Loucy (cell line): Measurements from ENCODE around the gene HS3ST4.

Source experiments
- H2AFZ ChIP-seq: fragments of 200-600 bp; sonication (generic); 2 replicates; pipeline ENCODE4 v1.6.0; 2016; ENCODE audit warnings: antibody characterized with exemption, mild to moderate bottlenecking, low read length, moderate library complexity
- H3F3A ChIP-seq: fragments of 200-600 bp; 2 replicates; pipeline ENCODE4 v1.6.0; 2016; ENCODE audit warnings: antibody characterized with exemption, low read depth, mild to moderate bottlenecking
- H3K27me3 ChIP-seq: fragments of 200-600 bp; sonication (generic); 2 replicates; pipeline ENCODE4 v1.6.1; 2014; ENCODE audit warnings: low read length, mild to moderate bottlenecking; ENCODE audit not compliant: insufficient read depth, poor library complexity, severe bottlenecking
- H3K36me3 ChIP-seq: fragments of 200-600 bp; sonication (generic); 2 replicates; pipeline ENCODE4 v1.6.1; 2016; ENCODE audit warnings: low read length; ENCODE audit not compliant: insufficient read depth
- H3K4me1 ChIP-seq: fragments of 200-600 bp; sonication (generic); 2 replicates; pipeline ENCODE4 v1.5.1; 2014; ENCODE audit warnings: low read length, mild to moderate bottlenecking; ENCODE audit not compliant: insufficient read depth, poor library complexity, severe bottlenecking
- H3K4me2 ChIP-seq: fragments of 200-600 bp; sonication (generic); 2 replicates; pipeline ENCODE4 v1.6.0; 2014; ENCODE audit warnings: antibody characterized with exemption, low read length, low read depth, mild to moderate bottlenecking; ENCODE audit not compliant: poor library complexity, severe bottlenecking
- H3K4me3 ChIP-seq: fragments of 200-600 bp; sonication (generic); 2 replicates; pipeline ENCODE4 v1.5.1; 2014; ENCODE audit warnings: low read length, mild to moderate bottlenecking, mixed read lengths; ENCODE audit not compliant: poor library complexity, severe bottlenecking
- H3K79me2 ChIP-seq: fragments of 200-600 bp; sonication (generic); 2 replicates; pipeline ENCODE4 v1.6.1; 2014; ENCODE audit warnings: low read length; ENCODE audit not compliant: insufficient read depth
- H3K9ac ChIP-seq: fragments of 200-600 bp; sonication (generic); 2 replicates; pipeline ENCODE4 v1.6.0; 2014; ENCODE audit warnings: mild to moderate bottlenecking, low read depth, low read length, moderate library complexity; ENCODE audit not compliant: poor library complexity, severe bottlenecking
- H3K9me2 ChIP-seq: fragments of 200-600 bp; sonication (generic); replicated peaks from 2 replicates; pipeline ENCODE4 v1.6.1; 2016; ENCODE audit warnings: low read depth, low read length, mixed read lengths
- H3K9me3 ChIP-seq: fragments of 200-600 bp; sonication (generic); 2 replicates; pipeline ENCODE4 v1.6.1; 2014; ENCODE audit warnings: mild to moderate bottlenecking, antibody characterized with exemption, low read length, low read depth; ENCODE audit not compliant: insufficient read depth
- H4K20me1 ChIP-seq: fragments of 200-600 bp; sonication (generic); 2 replicates; pipeline ENCODE4 v1.6.0; 2014; ENCODE audit warnings: antibody characterized with exemption, low read length, mild to moderate bottlenecking; ENCODE audit not compliant: insufficient read depth, poor library complexity, severe bottlenecking
- EZH2phosphoT487 ChIP-seq: fragments of 200-600 bp; IDR thresholded peaks from 2 replicates; pipeline ENCODE4 v1.6.1; 2018; ENCODE audit warnings: antibody characterized with exemption, mild to moderate bottlenecking, moderate library complexity, borderline replicate concordance
- TF ChIP-seq, protein P1 (sequence below): fragments of 200-600 bp; sonication (generic); conservative IDR thresholded peaks from 2 replicates; pipeline ENCODE4 v1.5.1; 2014; ENCODE audit warnings: mild to moderate bottlenecking, antibody characterized with exemption, low read length

Gene HS3ST4

DNA sequence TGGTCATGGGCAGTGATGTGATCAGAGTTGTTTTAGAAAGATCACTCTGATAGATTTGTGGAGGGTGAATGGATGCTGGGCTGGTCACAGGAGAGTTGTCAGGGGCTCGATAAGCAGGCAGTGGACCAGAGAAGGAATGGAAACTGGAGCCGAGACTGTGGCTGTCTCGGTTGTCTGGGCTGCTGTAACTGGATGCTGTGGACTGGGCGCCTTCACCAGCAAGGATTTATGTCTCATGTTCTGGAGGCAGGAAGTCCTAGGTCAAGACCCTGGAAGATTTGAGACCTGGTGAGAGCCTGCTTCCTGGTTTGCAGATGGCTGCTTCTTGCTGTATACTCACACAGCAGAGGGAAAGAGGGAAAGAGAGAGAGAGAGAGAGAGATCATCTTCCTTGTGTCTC is 203.6 kb downstream of the HS3ST4 start:
- Histone ChIP-seq H2AFZ (no peak overlapping the region), H3K79me2 (no peaks in the 10 kb centered on the region), H3K9ac (no peak overlapping the region), H3K4me3 (no peak overlapping the region), H3F3A (no peaks in the 10 kb centered on the region), H3K27me3 (no peaks in the 10 kb centered on the region), H3K36me3 (no peaks in the 10 kb centered on the region), H3K4me2 (no peak overlapping the region), H3K4me1 (no peaks in the 10 kb centered on the region), H3K9me3 (no peaks in the 10 kb centered on the region), H4K20me1 (no peaks in the 10 kb centered on the region), H3K9me2 (no peaks in the 10 kb centered on the region)
- TF ChIP-seq, protein P1, sequence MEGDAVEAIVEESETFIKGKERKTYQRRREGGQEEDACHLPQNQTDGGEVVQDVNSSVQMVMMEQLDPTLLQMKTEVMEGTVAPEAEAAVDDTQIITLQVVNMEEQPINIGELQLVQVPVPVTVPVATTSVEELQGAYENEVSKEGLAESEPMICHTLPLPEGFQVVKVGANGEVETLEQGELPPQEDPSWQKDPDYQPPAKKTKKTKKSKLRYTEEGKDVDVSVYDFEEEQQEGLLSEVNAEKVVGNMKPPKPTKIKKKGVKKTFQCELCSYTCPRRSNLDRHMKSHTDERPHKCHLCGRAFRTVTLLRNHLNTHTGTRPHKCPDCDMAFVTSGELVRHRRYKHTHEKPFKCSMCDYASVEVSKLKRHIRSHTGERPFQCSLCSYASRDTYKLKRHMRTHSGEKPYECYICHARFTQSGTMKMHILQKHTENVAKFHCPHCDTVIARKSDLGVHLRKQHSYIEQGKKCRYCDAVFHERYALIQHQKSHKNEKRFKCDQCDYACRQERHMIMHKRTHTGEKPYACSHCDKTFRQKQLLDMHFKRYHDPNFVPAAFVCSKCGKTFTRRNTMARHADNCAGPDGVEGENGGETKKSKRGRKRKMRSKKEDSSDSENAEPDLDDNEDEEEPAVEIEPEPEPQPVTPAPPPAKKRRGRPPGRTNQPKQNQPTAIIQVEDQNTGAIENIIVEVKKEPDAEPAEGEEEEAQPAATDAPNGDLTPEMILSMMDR: no peak
- no peak for TF ChIP-seq EZH2phosphoT487

DNA sequence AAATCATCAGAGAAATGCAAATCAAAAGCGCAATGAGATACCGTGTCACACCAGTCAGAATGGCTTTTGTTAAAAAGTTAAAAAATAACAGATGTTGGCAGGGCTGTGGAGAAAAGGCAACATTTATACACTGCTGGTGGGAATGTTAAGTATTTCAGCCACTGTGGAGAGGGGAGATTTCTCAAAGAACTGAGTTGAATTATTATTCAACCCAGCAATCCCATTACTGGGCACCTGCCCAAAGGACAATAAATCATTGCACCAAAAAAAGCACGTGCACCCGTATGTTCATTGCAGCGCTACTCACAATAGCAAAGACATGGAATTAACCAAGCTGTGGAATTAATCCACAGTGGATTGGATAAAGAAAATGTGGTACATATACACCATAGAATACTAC is 204.7 kb downstream of the HS3ST4 start:
- H3K79me2 ChIP-seq: no peaks in the 10 kb centered on the region
- TF ChIP-seq, protein P1: no peak
- TF ChIP-seq EZH2phosphoT487: no peak
- no peaks in the 10 kb centered on the region for H3K27me3 ChIP-seq
- no peak overlapping the region for H3K4me3 ChIP-seq
- H3K4me2 ChIP-seq: no peak overlapping the region
- no peak overlapping the region for H3K9ac ChIP-seq
- H2AFZ ChIP-seq: no peak overlapping the region
- no peaks in the 10 kb centered on the region for H3F3A ChIP-seq
- no peaks in the 10 kb centered on the region for H4K20me1 ChIP-seq
- H3K4me1 ChIP-seq: no peaks in the 10 kb centered on the region
- H3K9me3 ChIP-seq: no peaks in the 10 kb centered on the region
- no peaks in the 10 kb centered on the region for H3K36me3 ChIP-seq
- no peaks in the 10 kb centered on the region for H3K9me2 ChIP-seq

DNA sequence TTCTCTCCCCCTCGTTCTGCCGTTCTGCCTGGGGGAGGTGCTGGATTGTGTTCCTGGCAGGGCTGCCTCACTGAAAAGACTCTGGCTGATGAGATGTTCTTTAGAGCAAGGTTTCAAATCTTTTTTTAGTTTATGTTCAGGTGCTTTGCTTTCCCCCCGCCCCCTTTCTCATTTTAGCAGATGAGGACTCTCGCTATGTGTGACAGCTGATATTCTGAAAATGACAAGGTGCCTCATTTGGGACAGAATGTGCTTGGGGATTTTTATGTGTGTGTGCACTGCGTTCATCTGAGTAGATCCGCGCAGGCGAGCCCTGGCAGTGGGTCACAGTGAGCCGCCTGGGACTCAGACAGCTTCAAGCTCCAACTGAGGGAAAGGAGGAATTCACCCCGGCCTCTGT is 205.9 kb downstream of the HS3ST4 start:
- H3K9me3 ChIP-seq: no peaks in the 10 kb centered on the region
- H3K4me1 ChIP-seq: no peaks in the 10 kb centered on the region
- H3K9me2 ChIP-seq: no peaks in the 10 kb centered on the region
- no peak overlapping the region for H3K4me2 ChIP-seq
- no peak overlapping the region for H3K9ac ChIP-seq
- H3K27me3 ChIP-seq: no peaks in the 10 kb centered on the region
- H3F3A ChIP-seq: no peaks in the 10 kb centered on the region
- TF ChIP-seq, protein P1: no peak
- TF ChIP-seq EZH2phosphoT487: no peak
- H4K20me1 ChIP-seq: no peaks in the 10 kb centered on the region
- no peak overlapping the region for H3K4me3 ChIP-seq
- no peak overlapping the region for H2AFZ ChIP-seq
- no peaks in the 10 kb centered on the region for H3K36me3 ChIP-seq
- no peaks in the 10 kb centered on the region for H3K79me2 ChIP-seq
